Measurements from ENCODE around the gene SCAP. TPM values are rescaled to one million over a fixed set of nuclear protein-coding genes. Genes with fewer than 3 reads are reported as not detected.

The SCAP gene
- total and polyA plus RNA-seq, 2 of the 4 experiments (the other 2 are of a cell fraction), result 25.3 to 34.6 TPM

DNA sequence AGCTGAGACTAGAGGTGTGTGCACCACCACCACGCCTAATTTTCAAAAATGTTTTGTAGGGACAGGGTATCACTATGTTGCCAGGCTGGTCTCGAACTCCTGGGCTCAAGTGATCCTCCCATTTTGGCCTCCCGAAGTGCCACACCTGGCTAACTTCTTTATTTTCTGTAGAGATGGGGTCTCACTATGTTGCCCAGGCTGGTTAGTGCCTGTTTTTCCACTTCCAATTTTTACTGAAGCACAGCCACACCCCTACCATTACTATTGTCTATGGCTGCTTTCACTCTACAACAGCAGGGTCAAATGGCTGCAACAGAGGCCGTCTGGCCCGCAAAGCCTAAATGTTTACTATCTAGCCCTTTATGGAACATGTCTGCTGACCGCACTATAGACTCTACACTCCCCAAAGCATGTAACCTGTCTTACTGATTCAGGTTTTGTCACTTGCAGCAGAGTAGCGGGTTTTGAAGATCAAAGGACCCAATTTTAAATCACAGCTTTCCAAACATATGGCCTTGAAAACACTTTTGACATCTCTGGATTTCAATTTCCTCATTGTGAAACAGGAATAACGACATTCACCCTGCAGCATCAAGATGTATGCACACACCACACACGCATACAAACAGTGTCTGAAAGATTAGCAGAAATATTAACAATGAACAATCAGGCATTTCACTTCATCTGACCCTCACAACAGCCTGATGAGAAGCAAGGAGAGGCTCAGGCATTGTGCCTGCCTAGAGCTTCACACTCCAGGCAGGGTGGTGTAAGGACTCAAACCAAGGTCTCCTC is 46.1 kb downstream of the SCAP start:
- in situ Hi-C loops (cut with MboI; ENCODE audit: low sequenced_read_pairs), result no loop called here

More for the DNA sequence above, 46.1 kb downstream of the SCAP start:
- peaks cover 5% of the 10 kb centered on the region; the same call in 1 of the 2 replicates for H4K20me1 ChIP-seq (ENCODE audit: insufficient read depth, low read length)
- H2BK120ac ChIP-seq (ENCODE audit: low read depth, low read length), result no peak overlapping the region
- H4K91ac ChIP-seq (ENCODE audit: insufficient read depth, low read depth, low read length), result no peak overlapping the region
- H4K5ac ChIP-seq (ENCODE audit: low read depth, low read length), result no peak overlapping the region
- no peak overlapping the region for H3K9ac ChIP-seq (ENCODE audit: low read depth, low read length)
- no peak overlapping the region for H3K4me3 ChIP-seq (ENCODE audit: insufficient read depth, low read depth, low read length)
- no peak for DNase-seq
- H3K9me3 ChIP-seq (ENCODE audit: control insufficient read depth, insufficient read depth, low read length), result no peaks in the 10 kb centered on the region
- no peak overlapping the region for H2BK5ac ChIP-seq (ENCODE audit: low read depth, low read length, poor library complexity, severe bottlenecking)
- CTCF ChIA-PET, result no interaction called here
- H3K4me2 ChIP-seq (ENCODE audit: low read depth, low read length), result no peak overlapping the region
- peaks cover 3% of the 10 kb centered on the region; the same call in 1 of the 2 replicates for H3K4me1 ChIP-seq (ENCODE audit: control insufficient read depth, insufficient read depth, low read length)
- no peak overlapping the region for H2BK15ac ChIP-seq (ENCODE audit: low read depth, low read length)
- WGBS, 2 experiments (ENCODE audit: extremely low coverage in 2 of 2, insufficient read length in 1 of 2), result 80% methylated on average over 4 of the region's 9 CpGs; no CpG with 5 or more reads in 1 of the 2 experiments
- peaks cover 26% of the 10 kb centered on the region for H3K9me1 ChIP-seq (ENCODE audit: insufficient read depth, low read length)
- peaks cover 46% of the 10 kb centered on the region for H3K36me3 ChIP-seq (ENCODE audit: control insufficient read depth, insufficient read depth, low read length)
- H3K79me1 ChIP-seq (ENCODE audit: low read depth in 1 of 2, low read length in 2 of 2), result peaks cover 5 to 24% of the 10 kb centered on the region in 2 experiments; a peak in 1 of 4 replicates
- H3K56ac ChIP-seq (ENCODE audit: extremely low read depth, insufficient read depth, low read length), result no peak overlapping the region
- BruUV-seq (replicated peaks), result no TSS peak
- no peak overlapping the region for H2BK20ac ChIP-seq (ENCODE audit: low read depth, low read length)
- POLR2A ChIA-PET (ENCODE audit: unreplicated experiment), result no interaction called here
- no peak overlapping the region for H3K4ac ChIP-seq (ENCODE audit: low read depth, low read length)
- no peaks in the 10 kb centered on the region for H3K27me3 ChIP-seq (ENCODE audit: control insufficient read depth, insufficient read depth, low read length)
- H2AK5ac ChIP-seq (ENCODE audit: low read depth, low read length), result no peak overlapping the region
- dilution Hi-C loops (cut with HindIII; ENCODE audit: low sequenced_read_pairs, unreplicated experiment), result no loop called here
- H3K18ac ChIP-seq (ENCODE audit: low read depth, low read length), result no peak overlapping the region
- H3K23ac ChIP-seq (ENCODE audit: low read depth, low read length), result no peak overlapping the region
- H2AFZ ChIP-seq (replicated peaks; ENCODE audit: low read length, poor library complexity), result no peak overlapping the region
- H4K8ac ChIP-seq (ENCODE audit: low read depth in 2 of 2, low read length in 2 of 2), result no peak overlapping the region
- no peak overlapping the region for H2AK9ac ChIP-seq (replicated peaks; ENCODE audit: low read depth, low read length, poor library complexity)
- H3K27ac ChIP-seq (ENCODE audit: insufficient read depth, low read length), result no peak overlapping the region
- intact Hi-C loops (cut with micrococcal nuclease), result no loop called here
- no peak for ATAC-seq (ENCODE audit: low read depth)
- TF ChIP-seq MXI1 (IDR thresholded peaks at IDR 0.05; ENCODE audit: borderline replicate concordance, low read depth, low read length), result no peak
- no peak for TF ChIP-seq RAD21 (IDR thresholded peaks at IDR 0.05; ENCODE audit: low read length)
- TF ChIP-seq, protein P1, sequence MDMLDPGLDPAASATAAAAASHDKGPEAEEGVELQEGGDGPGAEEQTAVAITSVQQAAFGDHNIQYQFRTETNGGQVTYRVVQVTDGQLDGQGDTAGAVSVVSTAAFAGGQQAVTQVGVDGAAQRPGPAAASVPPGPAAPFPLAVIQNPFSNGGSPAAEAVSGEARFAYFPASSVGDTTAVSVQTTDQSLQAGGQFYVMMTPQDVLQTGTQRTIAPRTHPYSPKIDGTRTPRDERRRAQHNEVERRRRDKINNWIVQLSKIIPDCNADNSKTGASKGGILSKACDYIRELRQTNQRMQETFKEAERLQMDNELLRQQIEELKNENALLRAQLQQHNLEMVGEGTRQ (IDR thresholded peaks at IDR 0.05; ENCODE audit: low read depth, low read length), result no peak
- no peak for TF ChIP-seq CHD1 (IDR thresholded peaks at IDR 0.05; ENCODE audit: low read depth, low read length)
- no peak overlapping the region for H3K14ac ChIP-seq (replicated peaks; ENCODE audit: low read depth, low read length)

Data from IMR-90 (cell line).